ENCODE data around the gene TOMM5. TPM values are rescaled to one million over a fixed set of nuclear protein-coding genes. Genes with fewer than 3 reads are reported as not detected.

The TOMM5 gene
- total RNA-seq, 1 donor, result 72.4 TPM

DNA sequence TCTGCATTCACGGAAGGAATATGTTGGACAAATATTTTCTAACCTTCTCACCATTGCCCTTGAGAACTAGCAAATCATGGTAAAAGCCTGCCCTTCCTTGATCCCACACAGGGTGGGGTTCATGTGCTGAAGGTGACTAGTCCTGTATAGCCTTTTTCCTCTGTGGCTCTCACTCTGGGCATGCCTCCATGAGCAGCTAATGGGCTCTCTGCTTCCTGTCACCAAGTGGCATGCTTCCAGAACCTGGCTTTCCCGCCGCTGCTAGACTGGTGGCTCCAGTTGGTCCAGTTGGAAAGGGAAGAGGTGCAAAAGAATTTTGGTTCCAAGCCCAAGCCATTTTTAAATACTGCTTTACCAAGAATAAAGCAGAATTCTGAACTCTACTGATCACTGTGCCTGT lies 51.8 kb downstream of the TOMM5 start:
- H2AFZ ChIP-seq (ENCODE audit: low read length), result no peak overlapping the region
- no peak overlapping the region for H3K27ac ChIP-seq (ENCODE audit: low read depth, low read length)
- no peaks in the 10 kb centered on the region for H3K4me1 ChIP-seq (ENCODE audit: insufficient read depth, low read length)
- H3K4me3 ChIP-seq (ENCODE audit: insufficient read depth, low read length), result no peak overlapping the region
- H3K4me2 ChIP-seq (ENCODE audit: insufficient read depth, low read length), result no peak overlapping the region
- no peaks in the 10 kb centered on the region for H3K79me2 ChIP-seq (ENCODE audit: insufficient read depth, low read length)
- DNase-seq (ENCODE audit: insufficient read length, low spot score, missing footprints), result no peak
- no peaks in the 10 kb centered on the region for H3K27me3 ChIP-seq (ENCODE audit: insufficient read depth, low read length)
- TF ChIP-seq, protein P1, sequence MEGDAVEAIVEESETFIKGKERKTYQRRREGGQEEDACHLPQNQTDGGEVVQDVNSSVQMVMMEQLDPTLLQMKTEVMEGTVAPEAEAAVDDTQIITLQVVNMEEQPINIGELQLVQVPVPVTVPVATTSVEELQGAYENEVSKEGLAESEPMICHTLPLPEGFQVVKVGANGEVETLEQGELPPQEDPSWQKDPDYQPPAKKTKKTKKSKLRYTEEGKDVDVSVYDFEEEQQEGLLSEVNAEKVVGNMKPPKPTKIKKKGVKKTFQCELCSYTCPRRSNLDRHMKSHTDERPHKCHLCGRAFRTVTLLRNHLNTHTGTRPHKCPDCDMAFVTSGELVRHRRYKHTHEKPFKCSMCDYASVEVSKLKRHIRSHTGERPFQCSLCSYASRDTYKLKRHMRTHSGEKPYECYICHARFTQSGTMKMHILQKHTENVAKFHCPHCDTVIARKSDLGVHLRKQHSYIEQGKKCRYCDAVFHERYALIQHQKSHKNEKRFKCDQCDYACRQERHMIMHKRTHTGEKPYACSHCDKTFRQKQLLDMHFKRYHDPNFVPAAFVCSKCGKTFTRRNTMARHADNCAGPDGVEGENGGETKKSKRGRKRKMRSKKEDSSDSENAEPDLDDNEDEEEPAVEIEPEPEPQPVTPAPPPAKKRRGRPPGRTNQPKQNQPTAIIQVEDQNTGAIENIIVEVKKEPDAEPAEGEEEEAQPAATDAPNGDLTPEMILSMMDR (IDR thresholded peaks at IDR 0.05; ENCODE audit: extremely low read depth, low read depth, low read length), result no peak
- H3K9me3 ChIP-seq (ENCODE audit: low read depth, low read length), result no peaks in the 10 kb centered on the region
- no peaks in the 10 kb centered on the region for H4K20me1 ChIP-seq (ENCODE audit: insufficient read depth, low read length)
- peaks cover 32% of the 10 kb centered on the region for H3K36me3 ChIP-seq (ENCODE audit: insufficient read depth, low read length)

DNA sequence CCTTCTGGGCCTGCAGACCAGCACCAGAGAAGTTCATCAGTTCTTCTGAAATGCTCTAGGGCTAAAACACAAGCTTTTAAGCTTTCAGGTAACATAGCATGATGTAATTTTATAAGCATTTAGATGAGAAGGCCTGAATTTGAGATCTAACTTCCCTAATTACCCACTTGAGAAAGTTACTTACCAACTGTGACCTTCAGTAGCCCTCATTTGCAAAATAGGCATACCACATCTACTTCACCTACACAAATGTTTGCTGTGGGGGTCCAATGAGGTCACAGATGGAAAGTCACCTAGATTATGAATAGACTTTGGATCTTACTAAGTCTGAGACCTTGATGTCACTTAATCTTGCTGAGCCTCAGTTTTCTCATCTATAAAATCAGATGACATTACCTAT lies 52.8 kb downstream of the TOMM5 start:
- Histone ChIP-seq H3K4me2 (ENCODE audit: insufficient read depth, low read length) (no peak overlapping the region), H3K27ac (ENCODE audit: low read depth, low read length) (no peak overlapping the region), H3K9me3 (ENCODE audit: low read depth, low read length) (no peaks in the 10 kb centered on the region), H3K27me3 (ENCODE audit: insufficient read depth, low read length) (no peaks in the 10 kb centered on the region), H4K20me1 (ENCODE audit: insufficient read depth, low read length) (no peaks in the 10 kb centered on the region), H2AFZ (ENCODE audit: low read length) (no peak overlapping the region), H3K4me3 (ENCODE audit: insufficient read depth, low read length) (no peak overlapping the region), H3K79me2 (ENCODE audit: insufficient read depth, low read length) (no peaks in the 10 kb centered on the region), H3K36me3 (ENCODE audit: insufficient read depth, low read length) (peaks cover 32% of the 10 kb centered on the region), H3K4me1 (ENCODE audit: insufficient read depth, low read length) (no peaks in the 10 kb centered on the region)
- TF ChIP-seq, protein P1 (IDR thresholded peaks at IDR 0.05; ENCODE audit: extremely low read depth, low read depth, low read length), result no peak
- DNase-seq (ENCODE audit: insufficient read length, low spot score, missing footprints), result no peak

Other genes with a start within 250 kb of the TOMM5 start
- gene GRHPR, start 169.9 kb downstream of the TOMM5 start, total RNA-seq, result 149 and 165 TPM in 2 replicates
- 10.9 and 11.6 TPM in 2 replicates for gene ZBTB5, start 127.1 kb downstream of the TOMM5 start, total RNA-seq
- 25.3 and 33.3 TPM in 2 replicates for gene POLR1E, start 106.6 kb downstream of the TOMM5 start, total RNA-seq
- 27.7 and 28.6 TPM in 2 replicates for gene FBXO10, start 16.2 kb downstream of the TOMM5 start, total RNA-seq
- not detected in 2 replicates for gene FRMPD1, start 58.4 kb upstream of the TOMM5 start, total RNA-seq
- gene TRMT10B, start 161.2 kb upstream of the TOMM5 start, total RNA-seq, result 2.9 and 3.3 TPM in 2 replicates
- gene EXOSC3, start 192.5 kb upstream of the TOMM5 start, total RNA-seq, result 24.6 and 39.8 TPM in 2 replicates
- 28.6 and 30.4 TPM in 2 replicates for gene DCAF10, start 208.2 kb upstream of the TOMM5 start, total RNA-seq